GM23248 (cell line): Measurements from ENCODE around the gene NEMP2.

Experiments used
- EZH2 ChIP-seq: fragments of 200-600 bp; sonication (generic); IDR thresholded peaks from 2 replicates; pipeline ENCODE4 v1.6.1; 2018; ENCODE audit warnings: antibody characterized with exemption, mild to moderate bottlenecking; ENCODE audit not compliant: insufficient read depth, poor library complexity, severe bottlenecking
- EZH2phosphoT487 ChIP-seq: fragments of 200-600 bp; sonication (generic); IDR thresholded peaks from 2 replicates; pipeline ENCODE4 v1.6.1; 2018; ENCODE audit warnings: antibody characterized with exemption, moderate library complexity, mild to moderate bottlenecking, low read depth; ENCODE audit not compliant: insufficient read depth

DNA sequence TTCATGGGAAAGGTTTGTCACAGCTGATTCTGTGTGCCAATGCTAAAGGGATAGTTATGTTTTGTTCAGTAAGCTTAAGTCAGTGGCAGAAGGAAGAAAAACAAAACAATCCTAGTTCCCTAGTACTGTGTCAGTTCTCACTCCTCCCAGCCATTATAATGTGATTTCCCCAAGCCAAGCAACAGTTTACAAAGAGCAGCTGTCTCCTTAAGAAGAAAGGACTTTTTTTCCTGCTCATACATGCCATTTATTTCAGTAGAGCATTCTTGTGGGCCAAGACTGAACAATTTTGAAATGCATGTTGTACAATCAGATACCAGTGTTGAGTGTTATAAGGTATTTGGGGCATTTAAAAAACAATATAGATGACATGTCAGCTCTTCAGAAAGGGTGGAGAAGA, 52.1 kb downstream of the NEMP2 start:
- TF ChIP-seq EZH2 (no peak), EZH2phosphoT487 (no peak)
